HG02981 (cell line): Measurements from ENCODE around the gene TSPO2.
"Not testable (repeated sequence)": the region's sequence is repeated elsewhere in the genome, so short reads cannot be mapped to it uniquely, and the experiment has no call there.

ENCODE experiments used
- ATAC-seq: cut with Tn5 transposase; IDR thresholded peaks from one replicate; pipeline ENCODE4 v1.9.1; 2021; ENCODE audit warnings: mild to moderate bottlenecking, moderate library complexity; ENCODE audit not compliant: unreplicated experiment

Gene TSPO2, protein sequence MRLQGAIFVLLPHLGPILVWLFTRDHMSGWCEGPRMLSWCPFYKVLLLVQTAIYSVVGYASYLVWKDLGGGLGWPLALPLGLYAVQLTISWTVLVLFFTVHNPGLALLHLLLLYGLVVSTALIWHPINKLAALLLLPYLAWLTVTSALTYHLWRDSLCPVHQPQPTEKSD

DNA sequence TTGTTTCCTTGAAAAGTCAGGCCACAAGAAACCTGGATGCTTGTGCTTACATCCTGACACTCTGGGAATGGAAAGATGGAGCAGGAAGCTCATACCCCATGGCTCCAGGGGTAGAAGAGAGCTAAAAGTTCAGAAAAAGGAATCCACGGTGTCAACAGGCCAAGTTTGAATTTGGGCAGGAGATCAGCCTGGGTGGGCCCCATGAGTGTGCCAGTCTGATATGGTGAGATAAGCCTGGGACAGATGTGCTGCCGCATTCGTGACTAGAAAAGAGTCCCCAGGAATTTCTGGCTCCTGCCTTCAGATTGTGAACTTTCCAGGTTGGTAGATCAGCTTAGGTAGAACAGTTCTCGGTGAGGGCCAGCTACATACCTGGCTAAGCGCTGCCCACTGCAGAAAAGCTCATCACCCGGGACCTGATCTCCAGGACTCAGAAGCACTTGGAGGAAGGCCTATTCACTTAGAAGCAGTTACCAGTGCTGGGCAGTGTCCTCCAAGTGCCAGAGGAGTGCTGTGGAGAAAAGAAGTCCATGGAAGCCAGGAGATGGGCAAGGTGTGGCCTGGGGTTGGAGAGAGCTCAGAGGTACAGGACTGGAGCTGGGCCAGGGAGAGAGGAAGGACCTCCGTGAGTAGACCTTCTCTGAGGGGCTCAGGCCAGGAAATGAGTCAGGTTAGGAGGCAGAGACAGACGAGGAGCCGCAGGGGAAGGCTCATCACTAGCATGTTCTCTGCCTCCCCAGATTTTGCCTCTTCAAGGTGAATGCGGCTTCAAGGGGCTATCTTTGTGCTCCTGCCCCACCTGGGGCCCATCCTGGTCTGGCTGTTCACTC lies at the start of gene TSPO2:
TSS of gene TSPO2 (plus strand) at position 242 of the 830 bp plus-strand sequence. CDS start at position 761, 519 bp downstream.
- ATAC-seq = no peak

DNA sequence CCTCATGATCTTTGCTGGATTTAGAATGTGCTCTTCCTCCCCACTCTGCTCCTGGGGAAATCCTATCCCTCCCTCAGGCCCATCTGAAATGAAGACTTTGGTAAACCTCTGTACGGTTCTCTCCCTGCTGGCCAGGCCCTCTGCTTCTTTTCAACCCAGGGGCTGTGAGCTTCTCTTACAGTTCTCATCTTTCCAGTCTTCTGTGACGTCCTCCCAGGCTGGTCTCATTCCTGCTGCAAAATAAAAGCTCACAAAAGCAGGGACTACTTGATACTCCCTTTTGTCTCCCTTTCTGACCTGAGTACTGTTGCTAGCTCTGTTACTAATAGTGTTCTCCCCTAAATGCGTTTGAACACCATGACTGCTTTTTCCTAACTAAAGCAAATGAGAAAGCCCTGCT lies 49.5 kb upstream of the TSPO2 start:
- no peak for ATAC-seq

DNA sequence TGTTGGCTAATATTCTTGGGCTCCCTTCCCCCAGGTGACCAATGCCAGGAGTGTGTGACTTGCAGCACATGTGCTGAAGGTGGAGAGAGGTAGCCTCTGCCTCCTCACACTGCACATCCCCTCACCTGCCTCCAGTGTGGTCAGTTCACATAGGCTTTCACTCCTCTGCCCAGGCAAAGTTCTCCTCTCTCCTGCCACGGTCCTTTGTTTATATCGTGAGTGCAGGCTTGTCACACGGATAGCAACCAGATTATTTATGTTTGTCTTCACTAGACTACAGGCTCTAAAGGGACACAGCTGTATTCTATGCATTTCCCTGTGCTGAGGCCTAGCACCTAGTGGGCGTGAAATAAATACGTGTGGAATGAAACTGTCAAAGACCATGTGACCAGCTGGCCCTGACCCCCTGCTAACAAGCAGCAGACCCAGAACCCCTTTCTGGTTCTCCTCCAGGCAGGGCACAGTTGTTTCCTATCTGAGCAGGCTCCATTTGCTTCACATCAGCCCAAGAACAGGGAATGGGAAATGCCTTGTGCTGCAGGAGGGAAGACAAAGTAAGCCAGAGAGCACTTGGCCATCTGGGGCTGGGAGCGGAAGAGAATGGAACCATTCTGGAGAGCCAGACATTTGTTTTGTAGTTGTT lies 45.6 kb upstream of the TSPO2 start:
- ATAC-seq = no peak

- no peak for ATAC-seq
These were observed 44.9 kb upstream of the TSPO2 start for GRCh38 chr6:40997234-40997957.

DNA sequence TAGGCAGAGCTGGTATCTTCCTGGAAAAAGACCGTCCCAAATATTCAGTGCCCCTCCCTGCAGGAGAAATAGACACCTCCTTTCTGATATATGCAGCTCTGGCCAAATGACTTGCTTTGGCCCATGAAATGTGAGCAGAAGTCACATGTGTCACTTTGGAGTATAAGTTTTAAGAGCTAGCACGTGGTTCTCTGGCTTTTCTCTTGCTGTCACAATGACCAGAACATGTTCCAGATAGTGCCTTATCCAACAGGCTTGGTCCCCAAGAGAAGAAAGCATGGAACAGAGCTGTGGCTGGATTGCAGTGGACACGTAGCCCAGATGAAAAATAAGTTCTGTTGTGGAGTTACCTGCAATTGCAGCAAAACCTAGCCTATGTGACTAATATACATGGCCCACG lies 43.6 kb upstream of the TSPO2 start:
- ATAC-seq = no peak

DNA sequence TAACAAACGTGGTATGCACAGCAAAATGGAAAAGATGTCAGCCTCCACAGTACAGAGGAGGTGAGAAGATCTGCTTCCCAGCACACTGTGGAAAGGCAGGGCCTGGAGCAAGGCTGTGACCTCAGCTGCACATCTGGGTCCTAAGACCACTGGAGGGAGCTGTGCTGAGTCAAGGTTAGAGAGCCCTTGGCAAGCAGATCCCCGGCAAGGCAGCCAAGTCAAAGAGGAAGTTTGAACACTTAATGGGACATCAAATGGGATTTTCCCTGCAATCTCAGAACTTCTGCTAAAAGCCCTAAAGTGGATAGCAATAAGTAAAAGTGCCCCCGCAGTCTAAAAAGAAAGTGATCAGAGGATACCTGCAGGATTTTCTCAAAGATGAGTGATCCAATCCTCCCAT lies 42.7 kb upstream of the TSPO2 start:
- no peak for ATAC-seq

- no peak for ATAC-seq
These were observed 42.0 kb upstream of the TSPO2 start for GRCh38 chr6:41000248-41000647.

GRCh38 chr6:41002168-41002567 lies 40.1 kb upstream of the TSPO2 start:
- no peak for ATAC-seq

DNA sequence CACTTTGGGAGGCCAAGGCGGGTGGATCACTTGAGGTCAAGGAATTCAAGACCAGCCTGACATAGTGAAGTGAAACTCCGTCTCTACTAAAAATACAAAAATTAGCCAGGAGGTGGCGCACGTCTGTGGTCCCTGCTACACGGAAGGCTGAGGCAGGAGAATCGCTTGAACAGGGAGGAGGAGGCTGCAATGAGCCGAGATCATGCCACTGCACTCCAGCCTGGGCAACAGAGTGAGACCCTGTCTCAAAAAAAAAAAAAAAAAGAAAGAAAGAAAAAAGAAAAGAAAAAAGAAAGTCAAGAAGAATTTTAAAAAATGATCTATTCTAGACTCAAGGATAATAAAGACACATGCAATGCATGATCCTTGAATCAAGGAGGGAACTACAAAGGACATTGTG lies 36.0 kb upstream of the TSPO2 start:
- not testable (repeated sequence) for ATAC-seq

- ATAC-seq = not testable (repeated sequence)
These were observed 35.3 kb upstream of the TSPO2 start for GRCh38 chr6:41006980-41007379.

DNA sequence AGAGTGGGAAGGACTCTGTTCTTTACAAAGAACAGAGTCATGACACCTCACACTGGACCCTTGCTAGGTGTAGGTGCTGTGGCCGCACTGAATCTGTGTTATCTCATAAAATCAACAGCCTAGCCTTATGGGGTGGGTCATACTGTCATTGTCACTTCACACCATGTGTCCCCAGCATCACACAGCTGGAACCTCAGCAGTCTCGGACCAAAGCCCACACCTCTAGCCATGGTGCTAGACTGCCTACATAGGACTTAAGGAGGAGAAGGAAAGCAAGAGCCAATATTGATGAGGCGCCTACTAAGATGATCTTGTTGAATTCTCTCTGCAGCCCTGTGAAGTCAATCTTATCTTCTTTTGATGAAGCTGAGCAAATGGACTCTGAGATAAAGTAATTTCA lies 34.3 kb upstream of the TSPO2 start:
- ATAC-seq = no peak

GRCh38 chr6:41009669-41010068 lies 32.6 kb upstream of the TSPO2 start:
- no peak for ATAC-seq

GRCh38 chr6:41011673-41012072 lies 30.6 kb upstream of the TSPO2 start:
- no peak for ATAC-seq

GRCh38 chr6:41013466-41014153 lies 28.7 kb upstream of the TSPO2 start:
- no peak for ATAC-seq

DNA sequence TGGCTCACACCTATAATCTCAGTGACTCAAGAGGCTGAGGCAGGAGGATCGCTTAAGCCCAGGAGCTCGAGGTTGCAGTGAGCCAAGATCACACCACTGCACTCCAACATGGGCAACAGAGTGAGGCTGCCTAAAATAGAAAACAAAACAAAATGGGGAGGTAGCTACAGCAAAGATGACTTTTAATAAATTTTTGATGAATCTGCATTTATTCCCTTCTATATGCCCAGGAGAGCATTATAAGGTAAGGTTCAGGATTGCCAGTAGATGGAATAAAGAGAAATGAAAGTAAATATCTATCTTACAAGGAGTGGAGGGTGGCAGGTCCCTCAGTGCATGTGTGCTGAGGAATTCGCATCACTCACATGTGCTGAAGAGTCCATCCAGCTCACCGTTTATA lies 27.5 kb upstream of the TSPO2 start:
- ATAC-seq = no peak

DNA sequence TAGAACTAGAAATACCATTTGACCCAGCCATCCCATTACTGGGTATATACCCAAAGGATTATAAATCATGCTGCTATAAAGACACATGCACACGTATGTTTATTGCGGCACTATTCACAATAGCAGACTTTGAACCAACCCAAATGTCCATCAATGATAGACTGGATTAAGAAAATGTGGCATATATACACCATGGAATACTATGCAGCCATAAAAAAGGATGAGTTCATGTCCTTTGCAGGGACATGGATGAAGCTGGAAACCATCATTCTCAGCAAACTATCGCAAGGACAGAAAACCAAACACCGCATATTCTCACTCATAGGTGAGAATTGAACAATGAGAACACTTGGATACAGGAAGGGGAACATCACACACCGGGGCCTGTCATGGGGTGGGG lies 26.4 kb upstream of the TSPO2 start:
- not testable (repeated sequence) for ATAC-seq

GRCh38 chr6:41017663-41018062 lies 24.6 kb upstream of the TSPO2 start:
- no peak for ATAC-seq

- no peak for ATAC-seq
These were observed 20.4 kb upstream of the TSPO2 start for GRCh38 chr6:41021832-41022231.

DNA sequence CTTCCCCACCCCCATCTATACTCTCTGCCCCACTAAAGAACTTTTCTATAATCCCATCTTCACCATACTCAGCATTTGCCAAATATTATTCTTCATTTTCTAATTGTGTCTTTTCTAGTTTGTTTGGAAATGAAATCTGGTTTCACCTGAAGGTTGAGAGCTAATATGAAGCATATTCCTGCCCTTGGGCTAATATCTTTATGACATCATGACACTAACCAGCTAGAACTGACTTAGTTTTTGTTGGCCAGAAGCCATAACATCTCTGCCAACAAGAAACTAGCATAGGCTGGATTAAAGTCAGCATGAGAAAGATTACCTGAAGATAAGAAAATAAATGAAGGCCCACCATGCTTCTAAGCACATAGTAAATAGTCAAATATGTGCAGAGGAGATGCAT lies 20.0 kb upstream of the TSPO2 start:
- no peak for ATAC-seq

DNA sequence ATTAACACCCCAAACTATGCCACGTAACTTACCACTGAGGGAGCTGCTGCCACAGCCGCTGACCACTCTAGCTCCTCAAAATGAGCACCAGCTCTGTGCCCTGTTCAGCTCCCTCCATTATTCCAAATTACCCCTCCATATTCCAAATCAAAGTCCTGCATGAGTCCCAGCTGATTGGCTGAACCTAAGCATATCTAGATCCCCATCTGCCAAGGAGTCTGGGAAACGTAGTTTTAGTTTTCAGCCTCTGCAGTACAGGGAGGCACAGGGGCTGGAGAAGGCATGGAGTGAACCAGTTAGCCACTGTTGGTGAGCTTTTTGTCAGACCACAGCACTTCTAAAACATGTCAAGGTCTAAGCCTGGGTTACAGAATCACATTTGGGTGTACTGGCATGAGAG lies 19.2 kb upstream of the TSPO2 start:
- no peak for ATAC-seq
